Left renal cortex interstitium (tissue), 4 donors: Measurements from ENCODE around the gene PPP6R2. TPM values are rescaled to one million over a fixed set of nuclear protein-coding genes. Genes with fewer than 3 reads are reported as not detected.

Experiments used
- DNase-seq, 4 donors: peaks; one replicate each; pipeline ENCODE4 v3.0.0-alpha.2; 2013; ENCODE audit warnings: low read depth in 4 of 4, low spot score in 2 of 4, missing footprints in 1 of 4
- polyA plus RNA-seq, 4 donors: library from polyadenylated mRNA; unstranded; fragments of 120-200 nt; gene quantifications; one replicate each; pipeline ENCODE4 v1.2.1, GENCODE V29; 2013; ENCODE audit not compliant: insufficient read length in 4 of 4

PPP6R2 gene
- polyA plus RNA-seq, 4 donors: 33.0 to 61.1 (median 46.3) TPM

GRCh38 chr22:50443801-50444625 lies 100.9 kb downstream of the PPP6R2 start:
- DNase-seq: no peak

- peak in 1 of 4 donors; percentile 7 for DNase-seq
Measured at GRCh38 chr22:50444663-50445062, 101.5 kb downstream of the PPP6R2 start.

GRCh38 chr22:50445071-50445879 lies 102.1 kb downstream of the PPP6R2 start:
- no peak for DNase-seq

GRCh38 chr22:50445880-50446707 lies 103.0 kb downstream of the PPP6R2 start:
- DNase-seq: no peak

- DNase-seq: no peak
Measured at GRCh38 chr22:50446708-50447575, 103.8 kb downstream of the PPP6R2 start.

- no peak for DNase-seq
Measured at GRCh38 chr22:50447576-50448551, 104.7 kb downstream of the PPP6R2 start.

GRCh38 chr22:50452649-50453048 lies 109.5 kb downstream of the PPP6R2 start:
- DNase-seq: no peak

GRCh38 chr22:50454556-50455075 lies 111.5 kb downstream of the PPP6R2 start:
- no peak for DNase-seq

- no peak for DNase-seq
Measured at GRCh38 chr22:50455201-50455600, 112.1 kb downstream of the PPP6R2 start.

GRCh38 chr22:50456026-50456425 lies 112.9 kb downstream of the PPP6R2 start:
- DNase-seq: no peak

GRCh38 chr22:50456466-50457234 lies 113.5 kb downstream of the PPP6R2 start:
- DNase-seq: no peak

GRCh38 chr22:50459016-50459415 lies 115.9 kb downstream of the PPP6R2 start:
- DNase-seq: no peak

- no peak for DNase-seq
Measured at GRCh38 chr22:50459496-50460140, 116.5 kb downstream of the PPP6R2 start.

GRCh38 chr22:50460938-50461337 lies 117.8 kb downstream of the PPP6R2 start:
- DNase-seq: no peak

GRCh38 chr22:50461536-50461935 lies 118.4 kb downstream of the PPP6R2 start:
- DNase-seq: no peak

GRCh38 chr22:50461979-50462540 lies 118.9 kb downstream of the PPP6R2 start:
- no peak for DNase-seq
